NCI-H2081 treated with DMSO at 0.1 percent for 48 hours (cell line): ENCODE data around the gene FGF2.
"Not testable (repeated sequence)": the region's sequence is repeated elsewhere in the genome, so short reads cannot be mapped to it uniquely, and the experiment has no call there.

ENCODE experiments used
- DNase-seq: peaks from one replicate; lab custom pipeline; 2025; lab: John Stamatoyannopoulos, UW

The FGF2 gene

DNA sequence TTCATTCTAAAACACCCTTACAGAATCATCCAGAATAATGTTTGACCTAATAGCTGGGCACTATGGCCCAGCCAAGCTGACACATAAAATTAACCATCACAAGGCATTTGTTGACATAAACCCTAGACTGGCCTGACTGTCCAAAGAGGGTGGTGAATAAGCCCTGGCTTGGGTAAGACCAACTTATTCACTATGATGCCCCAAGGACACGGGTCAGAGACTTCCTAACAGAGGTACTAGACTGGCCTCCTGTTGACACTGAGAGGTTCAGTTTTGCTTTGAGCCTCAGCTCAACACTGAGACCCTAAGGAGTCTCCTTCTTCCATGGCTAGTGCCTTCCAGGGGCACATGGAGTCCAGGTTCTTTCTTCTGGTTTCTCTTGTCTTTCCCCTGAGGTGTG, 21.3 kb downstream of the FGF2 start:
- no peak for DNase-seq

DNA sequence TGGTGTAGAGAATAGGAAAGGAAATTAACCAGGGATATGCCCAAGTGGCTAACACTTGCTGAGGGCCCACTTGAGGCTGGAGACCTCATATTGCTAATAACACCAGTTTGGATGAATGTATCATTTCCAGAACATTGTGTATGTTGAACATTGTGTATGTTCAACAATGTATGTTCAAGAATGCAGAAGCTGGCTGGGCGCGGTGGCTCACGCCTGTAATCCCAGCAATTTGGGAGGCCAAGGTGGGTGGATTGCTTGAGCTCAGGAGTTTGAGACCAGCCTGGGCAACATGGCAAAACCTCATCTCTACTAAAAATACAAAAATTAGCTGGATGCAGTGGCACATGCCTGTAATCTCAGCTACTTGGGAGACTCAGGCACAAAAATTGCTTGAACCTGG, 23.2 kb downstream of the FGF2 start:
- not testable (repeated sequence) for DNase-seq

DNA sequence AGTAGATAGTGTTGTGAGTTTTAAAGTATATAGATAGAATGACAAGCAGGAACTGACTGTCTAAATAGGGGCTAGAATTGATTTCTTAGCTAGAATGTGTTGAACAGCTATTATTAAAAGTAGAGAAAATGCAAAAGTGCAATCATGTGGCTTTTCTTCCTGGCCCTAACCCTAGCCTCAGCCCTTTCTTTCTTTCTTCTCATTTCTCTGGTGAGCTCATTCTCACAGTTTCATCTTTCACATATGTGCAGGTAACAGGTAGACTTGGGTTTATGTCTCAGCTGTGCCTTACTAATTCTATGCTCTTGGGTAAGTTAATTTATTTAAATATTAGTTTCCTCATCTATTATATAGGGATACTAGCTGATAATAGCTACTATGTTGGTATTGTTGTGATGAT, 24.9 kb downstream of the FGF2 start:
- DNase-seq, result no peak

DNA sequence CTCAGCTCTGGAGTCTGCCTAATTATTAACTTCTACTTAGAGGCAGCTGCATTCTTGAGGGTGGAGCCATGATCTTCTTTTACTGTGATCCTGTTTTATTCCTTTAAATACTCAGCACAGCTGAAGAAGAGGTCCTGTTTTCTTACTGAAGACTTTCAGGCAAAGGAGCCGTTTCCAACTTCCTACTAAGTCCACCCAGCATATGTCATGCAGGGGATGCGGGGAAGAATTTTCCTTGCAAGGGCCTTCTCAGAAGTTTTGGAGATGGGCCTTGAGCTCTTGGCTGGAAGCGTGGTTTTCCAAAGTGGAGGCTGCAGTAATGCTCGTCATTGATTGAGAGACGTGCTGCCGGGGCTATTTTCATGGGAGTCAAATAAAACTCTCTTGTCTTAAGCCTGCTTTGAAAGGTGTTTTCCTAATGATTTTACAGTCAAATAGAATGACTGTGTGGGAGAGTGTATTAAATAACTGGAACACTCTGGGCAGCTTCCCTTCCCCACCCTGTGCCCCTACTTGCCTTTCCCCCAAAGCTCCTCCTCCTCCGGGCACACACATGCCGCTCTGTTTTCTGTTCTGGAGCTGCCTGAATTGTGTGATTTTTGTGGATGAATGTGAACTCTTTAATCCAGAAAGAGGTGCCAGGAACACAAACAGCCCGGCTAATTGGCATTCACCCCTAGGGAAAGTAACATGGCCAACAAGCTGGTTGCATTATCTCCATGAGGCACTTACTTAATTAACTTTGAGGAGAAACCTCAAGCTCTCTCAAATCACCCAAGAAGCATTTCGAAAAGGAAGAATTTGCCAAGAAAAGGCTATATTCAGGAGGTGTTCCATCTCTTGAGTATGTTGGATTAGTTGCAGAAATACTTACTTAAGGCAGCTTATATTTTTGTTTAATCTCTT, 28.1 kb downstream of the FGF2 start:
- DNase-seq, result no peak

DNA sequence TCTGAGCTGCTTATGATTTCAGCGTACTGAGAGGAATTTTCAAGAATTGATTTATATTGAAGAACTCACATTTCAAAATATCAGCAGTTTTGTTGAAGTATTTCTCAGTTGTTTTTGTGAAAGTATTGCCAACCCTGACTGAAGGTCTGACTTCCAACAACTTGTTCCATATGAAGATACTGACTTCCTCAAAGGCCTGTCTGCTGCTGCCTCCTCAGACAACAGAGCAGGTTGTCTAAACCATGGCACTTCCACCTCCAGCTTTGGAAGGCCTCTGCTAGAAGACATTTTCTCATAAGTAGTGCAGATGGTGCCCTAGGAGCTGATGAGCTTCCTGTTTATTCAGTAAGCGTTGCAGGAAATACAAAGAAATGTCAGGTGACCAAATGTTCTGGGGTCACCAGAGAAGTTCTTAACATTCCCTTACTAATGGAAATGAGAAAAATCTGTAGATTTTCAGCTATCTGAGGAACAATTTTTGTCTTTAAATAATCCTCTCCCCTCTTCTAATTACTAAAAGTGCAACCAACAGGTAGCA, 28.8 kb downstream of the FGF2 start:
- no peak for DNase-seq

DNA sequence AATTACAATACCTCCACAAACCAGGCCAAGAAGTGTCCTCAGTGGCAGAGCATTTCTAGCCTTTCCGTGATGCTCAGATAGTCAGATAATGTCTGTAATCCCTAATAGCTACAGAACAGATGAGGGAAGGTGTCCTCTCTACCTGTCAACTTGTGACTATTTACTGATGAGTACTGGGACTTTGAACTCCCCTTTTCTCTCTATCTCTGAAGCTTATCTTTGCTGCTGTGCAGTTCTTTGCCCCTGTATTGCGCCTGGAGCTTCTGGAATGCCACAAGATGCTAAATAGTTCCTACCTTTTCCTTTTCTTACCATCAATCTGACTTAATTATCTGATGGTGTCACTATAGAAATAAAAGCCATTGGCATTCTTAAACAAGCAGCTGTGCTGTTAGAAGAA, 30.5 kb downstream of the FGF2 start:
- no peak for DNase-seq

DNA sequence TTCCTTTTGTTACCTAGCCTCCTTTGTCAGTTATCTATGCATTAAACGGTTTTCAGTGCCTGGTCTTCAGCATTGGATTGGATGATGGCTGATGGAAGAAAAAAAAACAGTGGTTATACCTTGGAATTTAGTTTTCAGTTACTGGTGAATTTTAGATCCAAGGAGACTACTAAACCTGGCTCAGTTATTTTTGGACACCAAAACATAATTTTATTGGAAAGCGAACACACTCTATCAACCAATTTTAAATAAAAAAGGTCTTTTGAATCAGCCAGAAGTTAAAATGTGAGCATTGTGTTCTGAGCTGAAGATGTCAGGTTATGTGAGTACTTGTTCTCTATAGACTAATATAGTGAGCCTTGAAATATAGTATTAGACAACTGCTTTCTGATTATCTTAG, 32.1 kb downstream of the FGF2 start:
- no peak for DNase-seq

DNA sequence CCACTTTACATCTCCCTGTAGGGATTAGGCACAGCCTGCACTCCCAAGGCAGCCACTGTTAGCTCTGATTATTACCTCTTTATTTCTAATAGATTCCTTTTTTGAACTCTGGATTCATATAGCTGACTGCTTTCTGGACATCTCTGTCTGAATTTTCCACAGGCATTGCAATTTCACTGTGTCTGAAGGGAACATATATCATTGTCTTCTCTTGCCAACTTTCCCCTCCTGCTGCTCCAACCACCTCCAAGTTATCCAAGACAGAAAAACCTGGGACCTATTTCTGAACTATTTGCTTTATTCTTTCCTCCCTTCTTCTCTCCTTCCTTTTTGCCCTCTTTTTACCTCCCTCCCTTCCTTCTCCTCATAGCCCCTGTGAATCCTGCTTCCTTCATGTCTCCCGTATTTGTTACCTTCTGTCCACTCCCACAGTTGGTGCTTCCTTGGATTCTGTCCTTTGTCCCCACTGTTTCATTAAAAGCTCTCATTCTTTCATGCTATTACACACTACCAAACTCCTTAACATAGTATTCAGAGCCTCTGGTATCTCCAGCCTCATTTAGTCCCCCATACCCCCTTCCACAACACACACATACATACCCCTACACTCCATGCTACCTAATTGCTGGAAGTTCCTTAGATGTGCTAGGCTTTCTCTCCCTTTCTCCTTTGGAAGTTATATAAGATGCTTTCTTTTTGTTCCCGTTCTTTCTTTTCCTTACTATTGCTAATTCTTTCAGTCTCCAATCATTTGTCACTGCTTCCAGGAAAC, 34.7 kb downstream of the FGF2 start:
- DNase-seq, result no peak

DNA sequence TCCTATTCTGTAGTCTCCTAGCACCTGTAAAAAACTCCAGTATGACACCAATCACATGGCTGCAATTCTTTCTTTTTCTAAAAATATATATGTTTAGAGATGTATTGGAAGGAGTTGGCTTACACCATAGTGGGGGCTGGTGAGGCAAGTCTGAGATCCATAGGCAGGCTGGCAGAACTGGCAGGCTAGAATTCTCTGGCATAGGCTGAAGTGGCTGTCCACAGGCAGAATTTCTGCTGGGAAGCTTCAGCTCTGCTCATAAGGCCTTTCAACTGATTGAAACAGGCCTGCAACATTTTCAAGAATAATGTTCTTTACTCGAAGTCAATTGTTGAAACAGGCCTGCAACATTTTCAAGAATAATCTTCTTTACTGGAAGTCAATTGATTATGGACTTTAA, 37.0 kb downstream of the FGF2 start:
- no peak for DNase-seq

DNA sequence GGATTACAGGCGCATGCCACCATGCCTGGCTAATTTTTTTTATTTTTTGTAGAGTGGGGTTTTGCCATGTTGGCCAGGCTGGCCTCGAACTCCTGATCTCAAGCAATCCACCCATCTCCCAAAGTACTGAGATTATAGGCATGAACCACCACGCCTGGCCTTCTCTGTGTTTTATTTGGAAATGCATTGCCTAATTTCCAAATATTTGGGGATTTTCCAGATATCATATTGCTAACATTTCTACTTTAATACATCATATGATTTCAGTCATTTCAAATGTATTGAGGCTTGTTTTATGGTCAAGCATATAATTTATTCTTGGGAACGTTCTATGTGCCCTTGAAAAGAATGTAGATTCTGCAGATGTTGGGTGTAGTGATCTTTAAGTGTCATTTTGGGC, 38.8 kb downstream of the FGF2 start:
- no peak for DNase-seq

DNA sequence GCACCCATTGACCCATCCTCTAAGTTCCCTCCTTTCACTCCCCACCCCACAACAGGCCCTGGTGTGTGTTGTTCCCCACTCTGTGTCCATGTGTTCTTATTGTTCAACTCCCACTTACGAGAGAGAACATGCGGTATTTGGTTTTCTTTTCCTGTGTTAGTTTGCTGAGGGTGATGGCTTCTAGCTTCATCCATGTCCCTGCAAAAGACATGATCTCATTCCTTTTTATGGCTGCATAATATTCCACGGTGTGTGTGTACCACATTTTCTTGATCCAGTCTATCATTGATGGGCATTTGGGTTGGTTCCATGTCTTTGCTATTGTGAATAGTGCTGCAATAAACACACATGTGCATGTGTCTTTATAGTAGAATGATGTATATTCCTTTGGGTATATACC, 41.6 kb downstream of the FGF2 start:
- DNase-seq, result not testable (repeated sequence)

DNA sequence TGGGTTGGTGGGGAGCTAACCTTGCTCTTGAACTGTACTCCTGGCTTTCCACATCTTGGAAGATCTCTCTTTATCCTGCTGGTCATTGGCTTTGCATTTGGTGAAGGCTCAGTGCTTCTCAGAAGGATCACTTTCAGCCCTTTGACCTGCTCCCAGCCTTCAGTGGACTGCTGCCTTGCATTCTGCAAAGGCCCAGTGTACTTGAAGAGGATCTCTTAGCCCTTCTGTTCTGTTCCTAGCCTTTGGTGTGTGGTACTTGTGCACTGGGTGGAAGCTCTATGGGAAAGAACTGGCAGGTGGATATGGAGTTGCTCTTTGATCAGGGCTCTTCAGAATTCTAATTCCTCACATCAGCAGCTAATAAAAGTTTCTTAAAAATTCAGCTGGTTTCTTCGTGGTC, 46.5 kb downstream of the FGF2 start:
- no peak for DNase-seq

DNA sequence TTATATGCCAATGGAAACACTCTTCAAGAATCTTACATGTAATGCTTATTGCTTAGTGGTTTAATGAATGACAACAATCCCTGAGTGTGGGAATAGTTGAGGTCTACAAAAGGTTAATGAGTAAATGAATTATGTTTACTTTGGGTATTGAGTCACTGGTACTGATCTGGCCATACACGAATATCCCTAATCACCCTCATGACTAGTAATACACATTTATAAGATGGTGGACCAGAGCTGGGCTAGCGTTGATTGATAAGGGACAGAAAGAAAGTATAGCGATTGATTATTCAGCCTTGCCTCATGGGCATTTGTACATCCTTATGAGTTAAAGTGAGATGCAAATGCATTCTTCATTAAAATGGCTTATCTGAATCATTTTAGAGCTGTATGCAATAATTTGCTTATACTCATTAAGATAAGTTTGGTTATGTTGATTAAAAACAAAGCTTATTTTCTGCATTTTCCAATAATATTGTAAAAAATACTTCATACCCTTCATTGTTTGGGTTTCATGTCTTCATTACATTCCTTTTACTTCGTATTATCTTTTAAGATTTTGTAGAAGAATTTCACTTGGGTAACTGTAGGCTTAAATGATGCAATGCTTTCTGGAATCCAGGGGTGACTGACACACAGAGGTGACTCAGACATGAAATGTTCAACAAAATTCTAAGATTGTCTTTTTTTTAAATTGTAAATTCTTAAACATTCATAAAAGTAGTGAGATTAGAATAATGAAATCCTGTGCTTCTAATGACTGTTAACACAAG, 47.4 kb downstream of the FGF2 start:
- no peak for DNase-seq

DNA sequence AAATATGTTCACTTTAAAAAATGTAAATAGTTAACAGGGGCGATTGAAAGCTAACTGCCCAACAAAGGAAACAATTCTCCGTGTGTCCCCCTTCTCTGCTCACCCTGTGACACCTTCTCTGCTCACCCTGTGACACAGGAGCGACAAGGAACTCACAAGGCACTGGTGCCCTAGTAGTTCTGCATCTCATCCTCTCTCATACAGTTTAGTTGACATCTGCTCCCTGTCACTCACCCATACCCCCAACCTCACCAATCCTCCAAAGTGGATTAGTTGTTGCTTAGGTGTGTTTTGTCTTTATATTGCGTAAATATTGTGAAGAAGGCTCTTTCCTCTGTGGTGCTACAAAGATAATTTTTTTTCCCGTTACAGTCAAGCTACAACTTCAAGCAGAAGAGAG, 49.3 kb downstream of the FGF2 start:
- DNase-seq, result no peak

DNA sequence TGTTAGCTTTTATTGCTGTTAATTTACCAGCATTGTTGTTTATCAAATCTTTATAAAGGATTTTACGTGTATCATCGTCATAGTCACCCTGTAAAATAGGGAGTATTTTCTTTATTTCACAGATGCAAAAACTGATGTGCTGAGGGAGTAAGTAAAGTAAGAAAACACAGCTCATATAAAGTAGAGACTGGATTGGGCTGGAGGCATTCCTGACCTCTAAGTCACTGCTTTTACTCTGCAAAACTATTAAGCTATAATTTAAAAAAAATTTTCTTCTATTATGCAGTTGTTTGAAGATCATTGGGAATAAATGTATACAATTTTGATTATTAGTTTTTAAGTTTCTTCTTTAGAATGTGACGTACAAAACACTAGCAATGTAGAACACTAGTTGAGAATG, 49.8 kb downstream of the FGF2 start:
- no peak for DNase-seq

DNA sequence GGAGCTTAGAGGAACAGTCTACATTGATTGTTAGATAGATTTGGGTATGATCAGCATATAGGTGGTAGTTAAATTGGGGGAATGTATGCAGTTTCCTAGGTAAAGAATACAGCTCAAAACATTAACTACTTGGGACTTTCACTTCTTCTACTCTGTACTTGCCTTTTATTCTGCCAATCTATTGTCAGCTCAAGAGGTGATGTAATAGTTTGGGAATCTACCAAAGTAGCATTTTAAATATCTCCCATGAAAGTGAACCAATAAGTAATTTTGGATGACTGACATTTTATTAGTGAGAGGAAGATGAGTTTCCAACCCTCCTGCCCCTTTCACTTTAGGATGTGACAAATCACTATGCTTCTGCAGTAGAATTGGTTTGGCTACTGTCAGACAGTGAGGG, 52.4 kb downstream of the FGF2 start:
- DNase-seq, result no peak

DNA sequence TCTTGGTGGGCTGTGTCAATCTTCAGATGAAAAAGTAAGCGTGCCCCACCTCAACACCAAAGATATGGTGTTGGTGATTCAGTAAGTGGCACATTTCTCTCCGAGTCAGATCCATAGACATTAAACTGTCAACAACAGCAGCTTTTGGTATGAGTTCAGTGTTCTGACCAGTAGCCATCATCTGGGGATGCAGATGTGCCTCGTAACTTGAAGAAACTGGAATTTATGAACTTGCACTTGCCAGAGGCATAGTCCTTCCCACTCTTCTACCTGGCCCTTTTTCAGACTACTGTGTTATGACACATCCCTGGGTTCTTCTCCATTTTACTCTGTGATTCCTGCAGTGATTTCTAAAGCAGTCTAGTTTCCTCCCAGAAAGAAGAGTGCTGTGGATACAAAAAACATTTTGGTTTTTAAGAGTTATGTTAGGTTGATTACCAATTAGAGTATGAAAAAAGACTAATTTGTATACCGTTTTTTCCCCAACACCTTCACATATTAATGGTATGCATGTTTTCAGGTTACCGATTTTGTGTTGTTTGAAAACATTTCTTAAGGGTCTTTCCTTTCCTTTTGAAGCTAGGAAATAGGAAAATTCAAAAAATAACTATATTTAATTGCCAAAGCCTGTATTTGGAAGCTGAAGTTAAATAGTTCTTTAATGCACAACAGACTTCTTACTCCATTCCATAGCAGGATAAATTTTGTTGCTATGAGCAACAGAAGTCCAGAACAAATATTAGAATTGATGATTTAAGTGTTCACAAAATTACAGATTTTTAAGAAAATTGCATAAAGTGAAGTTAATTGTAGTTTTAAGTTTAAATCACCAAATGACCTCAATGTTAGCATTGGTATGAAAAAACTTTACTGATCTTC, 56.5 kb downstream of the FGF2 start:
- DNase-seq, result no peak

DNA sequence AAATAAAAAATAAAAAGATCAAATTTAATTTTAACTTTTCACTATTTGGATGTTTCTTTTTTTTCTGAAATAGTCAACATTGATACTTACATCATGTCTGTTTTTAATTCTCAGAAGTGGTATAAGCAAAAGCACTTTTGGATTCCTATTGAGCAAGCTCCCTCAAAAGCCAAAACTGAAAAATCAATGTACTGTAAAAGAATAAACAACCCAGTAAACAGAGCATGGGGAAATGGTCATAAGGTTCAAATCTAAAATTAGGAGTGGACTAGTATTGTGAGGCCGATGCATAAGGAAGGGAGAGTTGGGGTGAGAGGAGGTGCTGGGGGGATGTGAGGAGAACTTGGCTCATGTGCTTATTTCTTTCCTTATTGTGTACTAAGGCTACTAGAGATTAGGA, 57.9 kb downstream of the FGF2 start:
- DNase-seq, result no peak

DNA sequence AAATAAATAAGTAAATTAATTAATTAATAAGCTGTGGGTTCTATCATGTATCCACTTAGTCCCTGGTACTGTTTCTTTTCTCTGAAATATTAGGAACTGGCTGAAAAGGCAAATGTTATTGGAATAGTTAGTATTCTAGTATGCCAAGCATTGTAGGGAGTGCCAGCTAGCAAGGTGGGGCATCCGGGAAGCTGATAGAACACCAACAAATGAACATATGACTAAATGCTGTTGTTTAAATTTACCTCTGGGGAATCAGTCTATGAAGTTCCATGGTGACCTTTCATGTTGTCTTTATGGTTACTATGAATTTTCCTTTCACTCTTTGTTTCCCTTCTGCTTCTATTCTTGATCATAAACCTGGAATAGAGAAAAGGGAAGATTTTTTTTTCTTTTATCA, 63.1 kb downstream of the FGF2 start:
- no peak for DNase-seq

DNA sequence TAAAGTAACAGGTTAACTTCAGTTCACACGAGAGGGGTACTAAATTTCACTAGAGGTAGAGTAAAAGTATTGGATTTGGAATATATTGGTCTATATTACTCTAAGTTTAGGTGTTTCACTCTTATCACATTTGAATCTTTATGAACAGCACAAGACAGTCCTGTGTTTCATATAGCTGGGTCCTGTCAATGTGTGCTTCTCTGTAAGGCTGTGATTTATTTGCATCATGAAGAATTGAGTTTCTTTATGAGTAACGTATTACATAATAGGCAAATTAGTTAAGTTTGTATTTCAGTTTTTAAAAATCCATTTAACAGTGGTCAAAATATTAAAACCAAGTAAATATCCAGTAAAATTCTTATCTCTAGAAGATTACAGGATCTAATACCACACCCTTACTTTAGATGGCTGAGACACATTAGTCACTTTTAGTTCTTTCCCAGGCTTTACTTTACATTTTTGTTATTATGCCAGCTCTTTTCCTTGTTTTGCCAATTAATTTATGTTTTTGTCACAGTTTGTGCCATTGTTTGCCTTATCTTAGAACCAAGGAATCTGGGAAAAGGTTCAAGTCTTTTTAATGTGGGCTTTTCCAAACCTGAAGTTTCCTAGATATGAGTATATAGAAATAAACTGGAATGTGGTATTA, 63.6 kb downstream of the FGF2 start:
- DNase-seq, result no peak

DNA sequence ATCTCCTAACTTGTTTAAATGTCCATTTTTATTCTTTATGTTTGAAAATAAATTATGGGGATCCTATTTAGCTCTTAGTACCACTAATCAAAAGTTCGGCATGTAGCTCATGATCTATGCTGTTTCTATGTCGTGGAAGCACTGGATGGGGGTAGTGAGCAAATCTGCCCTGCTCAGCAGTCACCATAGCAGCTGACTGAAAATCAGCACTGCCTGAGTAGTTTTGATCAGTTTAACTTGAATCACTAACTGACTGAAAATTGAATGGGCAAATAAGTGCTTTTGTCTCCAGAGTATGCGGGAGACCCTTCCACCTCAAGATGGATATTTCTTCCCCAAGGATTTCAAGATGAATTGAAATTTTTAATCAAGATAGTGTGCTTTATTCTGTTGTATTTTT, 68.2 kb downstream of the FGF2 start:
- DNase-seq, result no peak
